22Rv1 (cell line): ENCODE results near the gene CDH2.

Experiments used
- ZFX ChIP-seq: fragments of 450-650 bp; IDR thresholded peaks from 2 replicates; pipeline ENCODE4 v1.6.1; 2017; ENCODE audit warnings: antibody characterized with exemption, borderline replicate concordance
- TF ChIP-seq, protein P1 (sequence below): fragments of 450-650 bp; IDR thresholded peaks from 2 replicates; pipeline ENCODE4 v1.5.1; 2017; ENCODE audit warnings: mild to moderate bottlenecking

DNA sequence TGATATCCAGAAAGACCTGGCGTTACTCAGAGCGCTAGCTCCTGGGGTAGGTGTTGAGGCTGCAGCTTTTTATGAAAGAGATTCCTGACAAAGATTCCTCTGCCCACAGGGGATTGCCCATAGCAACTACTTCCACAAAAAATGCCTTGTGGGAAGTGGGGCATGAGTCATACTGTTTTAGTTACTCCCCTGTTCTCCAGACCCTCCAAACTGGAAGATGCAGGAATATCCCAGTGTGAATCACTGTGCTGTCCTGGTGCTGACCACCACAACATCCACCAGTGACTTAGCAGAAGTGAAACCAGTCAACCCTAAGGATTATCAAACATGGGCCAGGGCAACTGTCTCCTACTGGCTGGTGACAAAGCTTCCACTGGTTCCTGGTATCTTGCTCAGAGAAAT lies 61.8 kb downstream of the CDH2 start:
- TF ChIP-seq, protein P1, sequence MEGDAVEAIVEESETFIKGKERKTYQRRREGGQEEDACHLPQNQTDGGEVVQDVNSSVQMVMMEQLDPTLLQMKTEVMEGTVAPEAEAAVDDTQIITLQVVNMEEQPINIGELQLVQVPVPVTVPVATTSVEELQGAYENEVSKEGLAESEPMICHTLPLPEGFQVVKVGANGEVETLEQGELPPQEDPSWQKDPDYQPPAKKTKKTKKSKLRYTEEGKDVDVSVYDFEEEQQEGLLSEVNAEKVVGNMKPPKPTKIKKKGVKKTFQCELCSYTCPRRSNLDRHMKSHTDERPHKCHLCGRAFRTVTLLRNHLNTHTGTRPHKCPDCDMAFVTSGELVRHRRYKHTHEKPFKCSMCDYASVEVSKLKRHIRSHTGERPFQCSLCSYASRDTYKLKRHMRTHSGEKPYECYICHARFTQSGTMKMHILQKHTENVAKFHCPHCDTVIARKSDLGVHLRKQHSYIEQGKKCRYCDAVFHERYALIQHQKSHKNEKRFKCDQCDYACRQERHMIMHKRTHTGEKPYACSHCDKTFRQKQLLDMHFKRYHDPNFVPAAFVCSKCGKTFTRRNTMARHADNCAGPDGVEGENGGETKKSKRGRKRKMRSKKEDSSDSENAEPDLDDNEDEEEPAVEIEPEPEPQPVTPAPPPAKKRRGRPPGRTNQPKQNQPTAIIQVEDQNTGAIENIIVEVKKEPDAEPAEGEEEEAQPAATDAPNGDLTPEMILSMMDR, result no peak
- TF ChIP-seq ZFX, result no peak
